Right lobe of liver (tissue), 4 donors: ENCODE data around the gene KRTAP24-1.

Experiments used
- POLR2A ChIP-seq: fragments of 450-650 bp; IDR thresholded peaks from one replicate; pipeline ENCODE4 v1.6.1; 2017; ENCODE audit warnings: antibody characterized with exemption, mild to moderate bottlenecking
- TF ChIP-seq, protein P1 (sequence below), 4 donors: fragments of 200-600 bp in 3 of 4; fragments of 450-650 bp in 1 of 4; IDR thresholded peaks; one replicate each; pipeline versions ENCODE4 v1.5.1 to v1.8.0; 2016 to 2022; ENCODE audit warnings: antibody characterized with exemption in 4 of 4, mild to moderate bottlenecking in 2 of 4
- donor health status: DM: no; HTN: no; CAD: no.
- donor health status: DM: no; HTN: no; CAD: no.
- donor health status: DM: no; HTN: yes; CAD: no.

DNA sequence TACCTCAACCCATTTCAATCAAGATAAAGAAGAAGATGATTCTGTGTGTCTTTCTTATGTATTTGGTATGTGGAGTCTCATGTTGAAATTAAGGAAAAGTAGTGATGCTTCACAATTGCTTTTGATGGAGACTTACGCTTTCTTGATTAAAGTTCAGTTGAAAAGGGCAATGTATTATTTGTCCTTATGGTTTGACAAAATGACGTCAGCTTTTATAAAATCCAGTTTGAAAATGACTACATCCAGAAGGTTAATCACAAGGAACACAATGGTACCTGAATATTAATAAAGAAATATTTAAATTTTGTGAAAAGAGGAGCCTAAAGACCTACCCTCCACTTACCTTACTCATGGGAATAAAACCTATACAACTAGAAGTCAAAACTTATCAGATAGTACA, 33.0 kb upstream of the KRTAP24-1 start:
- TF ChIP-seq, protein P1, sequence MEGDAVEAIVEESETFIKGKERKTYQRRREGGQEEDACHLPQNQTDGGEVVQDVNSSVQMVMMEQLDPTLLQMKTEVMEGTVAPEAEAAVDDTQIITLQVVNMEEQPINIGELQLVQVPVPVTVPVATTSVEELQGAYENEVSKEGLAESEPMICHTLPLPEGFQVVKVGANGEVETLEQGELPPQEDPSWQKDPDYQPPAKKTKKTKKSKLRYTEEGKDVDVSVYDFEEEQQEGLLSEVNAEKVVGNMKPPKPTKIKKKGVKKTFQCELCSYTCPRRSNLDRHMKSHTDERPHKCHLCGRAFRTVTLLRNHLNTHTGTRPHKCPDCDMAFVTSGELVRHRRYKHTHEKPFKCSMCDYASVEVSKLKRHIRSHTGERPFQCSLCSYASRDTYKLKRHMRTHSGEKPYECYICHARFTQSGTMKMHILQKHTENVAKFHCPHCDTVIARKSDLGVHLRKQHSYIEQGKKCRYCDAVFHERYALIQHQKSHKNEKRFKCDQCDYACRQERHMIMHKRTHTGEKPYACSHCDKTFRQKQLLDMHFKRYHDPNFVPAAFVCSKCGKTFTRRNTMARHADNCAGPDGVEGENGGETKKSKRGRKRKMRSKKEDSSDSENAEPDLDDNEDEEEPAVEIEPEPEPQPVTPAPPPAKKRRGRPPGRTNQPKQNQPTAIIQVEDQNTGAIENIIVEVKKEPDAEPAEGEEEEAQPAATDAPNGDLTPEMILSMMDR (IDR thresholded peaks at IDR 0.05): no peak
- no peak for TF ChIP-seq POLR2A
